ENCODE measurements around the gene CCNL2.

The CCNL2 gene

GRCh38 chr1:1436630-1437032, 37.5 kb upstream of the CCNL2 start:
- Histone ChIP-seq H2BK15ac (ENCODE audit: low read depth, poor library complexity, severe bottlenecking) (no peak overlapping the region), H3K23ac (ENCODE audit: low read length in 2 of 2) (peak overlapping the region in 1 of 2 experiments; percentile 14), H3K9me3 (ENCODE audit: control insufficient read depth, low read length) (no peaks in the 10 kb centered on the region), H4K91ac (ENCODE audit: low read length) (no peak overlapping the region), H3K4me1 (ENCODE audit: control insufficient read depth, insufficient read depth, low read depth, low read length) (peaks cover 88% of the 10 kb centered on the region), H2AK5ac (ENCODE audit: low read length, severe bottlenecking) (peak overlapping the region; percentile 84), H3K18ac (ENCODE audit: low read depth in 1 of 2, low read length in 2 of 2) (no peak overlapping the region), H2AFZ (ENCODE audit: low read depth, low read length) (no peak overlapping the region), H2BK5ac (ENCODE audit: low read depth, low read length, poor library complexity, severe bottlenecking) (peak overlapping the region; percentile 14), H3K4me3 (ENCODE audit: insufficient read depth in 1 of 2, low read depth in 1 of 2, low read length in 2 of 2) (peak overlapping the region in 1 of 2 experiments; percentile 63), H3K14ac (ENCODE audit: low read length in 2 of 2) (no peak overlapping the region), H3K27ac (ENCODE audit: low read length, poor library complexity, severe bottlenecking) (no peak overlapping the region), H3K4me2 (ENCODE audit: low read length, poor library complexity, severe bottlenecking) (peak overlapping the region; percentile 85), H4K8ac (ENCODE audit: low read length) (no peak overlapping the region), H3K79me1 (replicated peaks; ENCODE audit: low read length, poor library complexity, severe bottlenecking) (peaks cover 23% of the 10 kb centered on the region), H3K27me3 (ENCODE audit: control insufficient read depth in 1 of 2, insufficient read depth in 1 of 2, low read length in 2 of 2) (peaks cover 0 to 26% of the 10 kb centered on the region in 2 experiments), H3K36me3 (ENCODE audit: control insufficient read depth in 1 of 2, insufficient read depth in 2 of 2, low read depth in 1 of 2, low read length in 2 of 2) (peaks cover 0 to 43% of the 10 kb centered on the region in 2 experiments), H3K9ac (ENCODE audit: low read length) (no peak overlapping the region), H2BK120ac (ENCODE audit: low read depth, low read length) (no peak overlapping the region), H3K4ac (ENCODE audit: low read depth in 1 of 2, low read length in 2 of 2) (no peak overlapping the region), H2BK12ac (ENCODE audit: low read length in 2 of 2) (no peak overlapping the region)
- WGBS = 99% methylated on average over 5 of the region's 7 CpGs
- no peak for DNase-seq

- Histone ChIP-seq H3K79me1 (replicated peaks; ENCODE audit: low read length, poor library complexity, severe bottlenecking) (peaks cover 23% of the 10 kb centered on the region), H3K23ac (ENCODE audit: low read length in 2 of 2) (peak overlapping the region in 1 of 2 experiments; percentile 38), H3K4ac (ENCODE audit: low read depth in 1 of 2, low read length in 2 of 2) (no peak overlapping the region), H3K18ac (ENCODE audit: low read depth in 1 of 2, low read length in 2 of 2) (peak overlapping the region in 1 of 2 experiments; percentile 14), H3K9ac (ENCODE audit: low read length) (no peak overlapping the region), H3K27me3 (ENCODE audit: control insufficient read depth in 1 of 2, insufficient read depth in 1 of 2, low read length in 2 of 2) (peaks cover 0 to 26% of the 10 kb centered on the region in 2 experiments), H3K27ac (ENCODE audit: low read length, poor library complexity, severe bottlenecking) (no peak overlapping the region), H2AFZ (ENCODE audit: low read depth, low read length) (no peak overlapping the region), H3K14ac (ENCODE audit: low read length in 2 of 2) (no peak overlapping the region), H3K4me3 (ENCODE audit: insufficient read depth in 1 of 2, low read depth in 1 of 2, low read length in 2 of 2) (peak overlapping the region; percentile 47 to 63), H3K9me3 (ENCODE audit: control insufficient read depth, low read length) (no peaks in the 10 kb centered on the region), H4K8ac (ENCODE audit: low read length) (peak overlapping the region; percentile 36), H2AK5ac (ENCODE audit: low read length, severe bottlenecking) (peak overlapping the region; percentile 49), H3K36me3 (ENCODE audit: control insufficient read depth in 1 of 2, insufficient read depth in 2 of 2, low read depth in 1 of 2, low read length in 2 of 2) (peaks cover 0 to 37% of the 10 kb centered on the region in 2 experiments), H2BK15ac (ENCODE audit: low read depth, poor library complexity, severe bottlenecking) (no peak overlapping the region), H3K4me2 (ENCODE audit: low read length, poor library complexity, severe bottlenecking) (peak overlapping the region; percentile 85), H2BK120ac (ENCODE audit: low read depth, low read length) (peak overlapping the region; percentile 43), H3K4me1 (ENCODE audit: control insufficient read depth, insufficient read depth, low read depth, low read length) (peaks cover 88% of the 10 kb centered on the region), H2BK12ac (ENCODE audit: low read length in 2 of 2) (no peak overlapping the region), H4K91ac (ENCODE audit: low read length) (peak overlapping the region; percentile 36), H2BK5ac (ENCODE audit: low read depth, low read length, poor library complexity, severe bottlenecking) (peak overlapping the region; percentile 14)
- DNase-seq = no peak
- 34% methylated on average over 32 of the region's 40 CpGs for WGBS
Observed at GRCh38 chr1:1435911-1436629, 36.9 kb upstream of the CCNL2 start.

GRCh38 chr1:1435106-1435903, 36.2 kb upstream of the CCNL2 start, which contains the start of gene VWA1:
TSS of gene VWA1 (plus strand) at chr1:1435690. CDS start at chr1:1435749, 59 bp downstream.
- H3K18ac ChIP-seq (ENCODE audit: low read depth in 1 of 2, low read length in 2 of 2) = peak within 1 kb of the TSS; percentile 88 to 93
- H2BK12ac ChIP-seq (ENCODE audit: low read length in 2 of 2) = peak within 1 kb of the TSS; percentile 28 to 75
- peak within 1 kb of the TSS; percentile 78 for H4K91ac ChIP-seq (ENCODE audit: low read length)
- peaks cover 88% of the 10 kb centered on the region for H3K4me1 ChIP-seq (ENCODE audit: control insufficient read depth, insufficient read depth, low read depth, low read length)
- peak within 1 kb of the TSS; percentile 14 for H2BK5ac ChIP-seq (ENCODE audit: low read depth, low read length, poor library complexity, severe bottlenecking)
- no peak within 1 kb of the TSS for H3K9ac ChIP-seq (ENCODE audit: low read length)
- H3K79me1 ChIP-seq (replicated peaks; ENCODE audit: low read length, poor library complexity, severe bottlenecking) = peaks cover 21% of the 10 kb centered on the region
- H2BK15ac ChIP-seq (ENCODE audit: low read depth, poor library complexity, severe bottlenecking) = peak within 1 kb of the TSS; percentile 4
- WGBS = 14% methylated on average over 45 of the region's 89 CpGs
- DNase-seq = peak; percentile 74
- peak within 1 kb of the TSS; percentile 54 for H2AFZ ChIP-seq (ENCODE audit: low read depth, low read length)
- peak within 1 kb of the TSS in 1 of 2 experiments; percentile 46 for H3K23ac ChIP-seq (ENCODE audit: low read length in 2 of 2)
- H3K4ac ChIP-seq (ENCODE audit: low read depth in 1 of 2, low read length in 2 of 2) = peak within 1 kb of the TSS; percentile 42 to 46
- no peaks in the 10 kb centered on the region for H3K9me3 ChIP-seq (ENCODE audit: control insufficient read depth, low read length)
- peaks cover 0 to 33% of the 10 kb centered on the region in 2 experiments for H3K36me3 ChIP-seq (ENCODE audit: control insufficient read depth in 1 of 2, insufficient read depth in 2 of 2, low read depth in 1 of 2, low read length in 2 of 2)
- peak within 1 kb of the TSS; percentile 67 for H2BK120ac ChIP-seq (ENCODE audit: low read depth, low read length)
- H3K4me2 ChIP-seq (ENCODE audit: low read length, poor library complexity, severe bottlenecking) = peak within 1 kb of the TSS; percentile 85
- peak within 1 kb of the TSS; percentile 89 for H4K8ac ChIP-seq (ENCODE audit: low read length)
- peak within 1 kb of the TSS; percentile 63 for H2AK5ac ChIP-seq (ENCODE audit: low read length, severe bottlenecking)
- H3K14ac ChIP-seq (ENCODE audit: low read length in 2 of 2) = peak within 1 kb of the TSS in 1 of 2 experiments; percentile 84
- peak within 1 kb of the TSS; percentile 51 to 63 for H3K4me3 ChIP-seq (ENCODE audit: insufficient read depth in 1 of 2, low read depth in 1 of 2, low read length in 2 of 2)
- no peak within 1 kb of the TSS for H3K27ac ChIP-seq (ENCODE audit: low read length, poor library complexity, severe bottlenecking)
- peaks cover 0 to 26% of the 10 kb centered on the region in 2 experiments for H3K27me3 ChIP-seq (ENCODE audit: control insufficient read depth in 1 of 2, insufficient read depth in 1 of 2, low read length in 2 of 2)

- Histone ChIP-seq H2BK12ac (ENCODE audit: low read length in 2 of 2) (peak overlapping the region in 1 of 2 experiments; percentile 75), H3K27ac (ENCODE audit: low read length, poor library complexity, severe bottlenecking) (no peak overlapping the region), H3K27me3 (ENCODE audit: control insufficient read depth in 1 of 2, insufficient read depth in 1 of 2, low read length in 2 of 2) (peaks cover 0 to 26% of the 10 kb centered on the region in 2 experiments), H2BK15ac (ENCODE audit: low read depth, poor library complexity, severe bottlenecking) (peak overlapping the region; percentile 4), H3K9me3 (ENCODE audit: control insufficient read depth, low read length) (no peaks in the 10 kb centered on the region), H3K18ac (ENCODE audit: low read depth in 1 of 2, low read length in 2 of 2) (no peak overlapping the region), H2BK120ac (ENCODE audit: low read depth, low read length) (peak overlapping the region; percentile 67), H3K36me3 (ENCODE audit: control insufficient read depth in 1 of 2, insufficient read depth in 2 of 2, low read depth in 1 of 2, low read length in 2 of 2) (peaks cover 0 to 27% of the 10 kb centered on the region in 2 experiments), H3K9ac (ENCODE audit: low read length) (no peak overlapping the region), H3K4me3 (ENCODE audit: insufficient read depth in 1 of 2, low read depth in 1 of 2, low read length in 2 of 2) (peak overlapping the region in 1 of 2 experiments; percentile 51), H3K4me2 (ENCODE audit: low read length, poor library complexity, severe bottlenecking) (no peak overlapping the region), H4K8ac (ENCODE audit: low read length) (peak overlapping the region; percentile 47), H3K4ac (ENCODE audit: low read depth in 1 of 2, low read length in 2 of 2) (no peak overlapping the region), H3K14ac (ENCODE audit: low read length in 2 of 2) (no peak overlapping the region), H2AFZ (ENCODE audit: low read depth, low read length) (no peak overlapping the region), H3K79me1 (replicated peaks; ENCODE audit: low read length, poor library complexity, severe bottlenecking) (peaks cover 20% of the 10 kb centered on the region), H3K4me1 (ENCODE audit: control insufficient read depth, insufficient read depth, low read depth, low read length) (peaks cover 90% of the 10 kb centered on the region), H2BK5ac (ENCODE audit: low read depth, low read length, poor library complexity, severe bottlenecking) (no peak overlapping the region), H2AK5ac (ENCODE audit: low read length, severe bottlenecking) (peak overlapping the region; percentile 63), H3K23ac (ENCODE audit: low read length in 2 of 2) (no peak overlapping the region), H4K91ac (ENCODE audit: low read length) (no peak overlapping the region)
- no peak for DNase-seq
- 91% methylated on average over 3 of the region's 4 CpGs for WGBS
Observed at GRCh38 chr1:1434824-1435105, 35.6 kb upstream of the CCNL2 start.

Measured in mesenchymal stem cell (in vitro differentiated cells and primary cell).